ENCODE results near the gene TARP.

Gene TARP

GRCh38 chr7:38273286-38273995, at the start of gene TARP:
Gene TARP (minus strand): TSS chr7:38273636.
- H2AK9ac ChIP-seq (replicated peaks; ENCODE audit: low read depth, low read length, poor library complexity) = no peak within 1 kb of the TSS
- intact Hi-C loops (cut with micrococcal nuclease) (no loop called here), dilution Hi-C loops (cut with HindIII; ENCODE audit: low sequenced_read_pairs, unreplicated experiment) (no loop called here), in situ Hi-C loops (cut with MboI; ENCODE audit: low sequenced_read_pairs) (no loop called here)
- no peak within 1 kb of the TSS for H3K23ac ChIP-seq (ENCODE audit: low read depth, low read length)
- ChIA-PET POLR2A (ENCODE audit: unreplicated experiment) (no interaction called here), CTCF (interaction anchor here (0.6 to 0.7 kb wide), 2 partner anchors 212 to 1231 kb away, joined by 3 read pairs; no protein-coding TSS in a partner anchor)
- no peak for TF ChIP-seq FOS (IDR thresholded peaks at IDR 0.05; ENCODE audit: low read depth, low read length)
- TF ChIP-seq RCOR1 (IDR thresholded peaks at IDR 0.05; ENCODE audit: insufficient replicate concordance, low read length) = no peak
- TF ChIP-seq CEBPB (IDR thresholded peaks at IDR 0.05; ENCODE audit: low read depth, low read length) = no peak
- no peak for TF ChIP-seq BHLHE40 (IDR thresholded peaks at IDR 0.05; ENCODE audit: low read depth, low read length)
- TF ChIP-seq RAD21 (IDR thresholded peaks at IDR 0.05; ENCODE audit: low read length) = no peak
- TF ChIP-seq POLR2A (IDR thresholded peaks at IDR 0.05; ENCODE audit: low read depth, low read length) = no peak
- TF ChIP-seq MAZ (IDR thresholded peaks at IDR 0.05; ENCODE audit: borderline replicate concordance, low read depth, low read length) = no peak
- no peak for TF ChIP-seq RFX5 (IDR thresholded peaks at IDR 0.05; ENCODE audit: low read depth, low read length)
- no peak within 1 kb of the TSS for H3K56ac ChIP-seq (ENCODE audit: extremely low read depth, insufficient read depth, low read length)
- no peak within 1 kb of the TSS for H2AFZ ChIP-seq (replicated peaks; ENCODE audit: low read length, poor library complexity)
- no peak within 1 kb of the TSS for H4K8ac ChIP-seq (ENCODE audit: low read depth in 2 of 2, low read length in 2 of 2)
- H3K18ac ChIP-seq (ENCODE audit: low read depth, low read length) = no peak within 1 kb of the TSS
- no peaks in the 10 kb centered on the region for H3K9me3 ChIP-seq (ENCODE audit: control insufficient read depth, insufficient read depth, low read length)
- no peak for ATAC-seq (ENCODE audit: low read depth)
- H2BK5ac ChIP-seq (ENCODE audit: low read depth, low read length, poor library complexity, severe bottlenecking) = no peak within 1 kb of the TSS
- H2AK5ac ChIP-seq (ENCODE audit: low read depth, low read length) = no peak within 1 kb of the TSS
- no peak within 1 kb of the TSS for H3K9ac ChIP-seq (ENCODE audit: low read depth, low read length)
- H3K27me3 ChIP-seq (ENCODE audit: control insufficient read depth, insufficient read depth, low read length) = no peaks in the 10 kb centered on the region
- H4K20me1 ChIP-seq (ENCODE audit: insufficient read depth, low read length) = no peaks in the 10 kb centered on the region
- H4K91ac ChIP-seq (ENCODE audit: insufficient read depth, low read depth, low read length) = no peak within 1 kb of the TSS
- BruUV-seq (replicated peaks) = no TSS peak
- no peak within 1 kb of the TSS for H3K4me2 ChIP-seq (ENCODE audit: low read depth, low read length)
- H3K4ac ChIP-seq (ENCODE audit: low read depth, low read length) = no peak within 1 kb of the TSS
- H2BK20ac ChIP-seq (ENCODE audit: low read depth, low read length) = no peak within 1 kb of the TSS
- no peak within 1 kb of the TSS for H4K5ac ChIP-seq (ENCODE audit: low read depth, low read length)
- no peak within 1 kb of the TSS for H2BK120ac ChIP-seq (ENCODE audit: low read depth, low read length)
- H3K4me1 ChIP-seq (ENCODE audit: control insufficient read depth, insufficient read depth, low read length) = no peaks in the 10 kb centered on the region
- H3K9me1 ChIP-seq (ENCODE audit: insufficient read depth, low read length) = no peaks in the 10 kb centered on the region
- H3K79me1 ChIP-seq (ENCODE audit: low read depth in 1 of 2, low read length in 2 of 2) = no peaks in the 10 kb centered on the region
- no peak for DNase-seq
- no peak within 1 kb of the TSS for H2BK15ac ChIP-seq (ENCODE audit: low read depth, low read length)
- H3K27ac ChIP-seq (ENCODE audit: insufficient read depth, low read length) = no peak within 1 kb of the TSS
- no peaks in the 10 kb centered on the region for H3K36me3 ChIP-seq (ENCODE audit: control insufficient read depth, insufficient read depth, low read length)
- H3K4me3 ChIP-seq (ENCODE audit: insufficient read depth, low read depth, low read length) = no peak within 1 kb of the TSS
- WGBS, 2 experiments (ENCODE audit: extremely low coverage in 2 of 2, insufficient read length in 1 of 2) = no CpG with 5 or more reads among the region's 2 CpGs
- no peak within 1 kb of the TSS for H3K14ac ChIP-seq (replicated peaks; ENCODE audit: low read depth, low read length)
